Chondrocyte (in vitro differentiated cells): ENCODE data around the gene SF3B6. TPM values are rescaled to one million over a fixed set of nuclear protein-coding genes. Genes with fewer than 3 reads are reported as not detected.
A peak's percentile ranks its signal among the peaks of the same experiment; 100 is the strongest.
"Not testable (repeated sequence)": the region's sequence is repeated elsewhere in the genome, so short reads cannot be mapped to it uniquely, and the experiment has no call there.

Source experiments
- DNase-seq: peaks from one replicate; pipeline ENCODE4 v3.0.0; 2021; ENCODE audit warnings: mixed read lengths, low spot score
- H3K27ac Mint-ChIP-seq: one replicate; pipeline ENCODE4 v1.8.0; 2021; ENCODE audit warnings: mild to moderate bottlenecking, moderate library complexity, mixed read lengths; ENCODE audit not compliant: unreplicated experiment
- H3K27me3 Mint-ChIP-seq: 2 replicates; pipeline ENCODE4 v1.8.0; 2021; ENCODE audit warnings: low read depth, mixed read lengths
- H3K36me3 Mint-ChIP-seq: 2 replicates; pipeline ENCODE4 v1.8.0; 2021; ENCODE audit warnings: low read depth, mixed read lengths
- H3K4me1 Mint-ChIP-seq: 2 replicates; pipeline ENCODE4 v1.8.0; 2021; ENCODE audit warnings: low read depth, mild to moderate bottlenecking, mixed read lengths
- H3K4me3 Mint-ChIP-seq: one replicate; pipeline ENCODE4 v1.8.0; 2021; ENCODE audit warnings: mild to moderate bottlenecking, moderate library complexity, mixed read lengths; ENCODE audit not compliant: unreplicated experiment
- H3K9me3 Mint-ChIP-seq: 2 replicates; pipeline ENCODE4 v1.8.0; 2021; ENCODE audit warnings: low read depth, mixed read lengths
- total RNA-seq: library from RNA; stranded (reverse); gene quantifications from 3 replicates; pipeline ENCODE4 v1.2.1, GENCODE V29; 2021
- TF ChIP-seq, protein P1 (sequence below): fragments of 200-600 bp; sonication (generic); IDR thresholded peaks from 2 replicates; pipeline ENCODE4 v1.5.0; 2021; ENCODE audit warnings: antibody characterized with exemption, mild to moderate bottlenecking, moderate library complexity

SF3B6 gene
- total RNA-seq, 1 donor from 2014 or later, result 72.0 TPM

DNA sequence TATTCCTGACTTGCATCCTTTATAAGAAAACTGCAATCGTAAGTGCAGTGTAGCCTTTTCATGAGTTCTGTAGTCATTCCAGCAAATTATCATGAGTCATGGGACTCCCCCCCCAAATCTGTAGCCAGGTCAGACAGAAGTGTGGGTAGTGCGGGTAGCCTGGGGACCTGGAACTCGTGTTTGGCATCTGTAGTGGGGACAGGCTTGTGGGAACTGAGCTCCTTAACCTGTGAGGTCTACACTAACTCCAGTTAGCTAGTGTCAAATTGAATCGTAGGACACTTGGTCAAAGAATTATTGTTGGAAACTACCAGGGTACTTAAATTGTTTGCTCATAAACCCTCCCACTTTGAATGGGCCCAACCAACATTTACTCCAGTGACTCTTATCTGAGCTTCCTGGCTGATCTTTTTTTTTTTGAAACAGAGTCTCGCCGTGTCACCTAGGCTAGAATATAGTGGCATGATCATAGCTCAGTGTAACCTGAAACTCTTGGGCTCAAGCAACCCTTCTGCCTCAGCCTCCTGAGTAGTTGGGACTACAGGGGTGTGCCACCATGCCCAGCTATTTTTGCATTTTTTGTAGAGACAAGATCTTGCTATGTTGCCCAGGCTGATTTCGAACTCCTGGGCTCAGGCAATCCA is 34.7 kb upstream of the SF3B6 start:
- no peak overlapping the region for H3K4me3 Mint-ChIP-seq
- H3K27me3 Mint-ChIP-seq, result no peaks in the 10 kb centered on the region
- H3K36me3 Mint-ChIP-seq, result peaks cover 9% of the 10 kb centered on the region
- H3K9me3 Mint-ChIP-seq, result peaks cover 34% of the 10 kb centered on the region
- TF ChIP-seq, protein P1, sequence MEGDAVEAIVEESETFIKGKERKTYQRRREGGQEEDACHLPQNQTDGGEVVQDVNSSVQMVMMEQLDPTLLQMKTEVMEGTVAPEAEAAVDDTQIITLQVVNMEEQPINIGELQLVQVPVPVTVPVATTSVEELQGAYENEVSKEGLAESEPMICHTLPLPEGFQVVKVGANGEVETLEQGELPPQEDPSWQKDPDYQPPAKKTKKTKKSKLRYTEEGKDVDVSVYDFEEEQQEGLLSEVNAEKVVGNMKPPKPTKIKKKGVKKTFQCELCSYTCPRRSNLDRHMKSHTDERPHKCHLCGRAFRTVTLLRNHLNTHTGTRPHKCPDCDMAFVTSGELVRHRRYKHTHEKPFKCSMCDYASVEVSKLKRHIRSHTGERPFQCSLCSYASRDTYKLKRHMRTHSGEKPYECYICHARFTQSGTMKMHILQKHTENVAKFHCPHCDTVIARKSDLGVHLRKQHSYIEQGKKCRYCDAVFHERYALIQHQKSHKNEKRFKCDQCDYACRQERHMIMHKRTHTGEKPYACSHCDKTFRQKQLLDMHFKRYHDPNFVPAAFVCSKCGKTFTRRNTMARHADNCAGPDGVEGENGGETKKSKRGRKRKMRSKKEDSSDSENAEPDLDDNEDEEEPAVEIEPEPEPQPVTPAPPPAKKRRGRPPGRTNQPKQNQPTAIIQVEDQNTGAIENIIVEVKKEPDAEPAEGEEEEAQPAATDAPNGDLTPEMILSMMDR, result no peak
- DNase-seq, result no peak
- H3K4me1 Mint-ChIP-seq, result peaks cover 26% of the 10 kb centered on the region
- peak overlapping the region; percentile 94 for H3K27ac Mint-ChIP-seq

DNA sequence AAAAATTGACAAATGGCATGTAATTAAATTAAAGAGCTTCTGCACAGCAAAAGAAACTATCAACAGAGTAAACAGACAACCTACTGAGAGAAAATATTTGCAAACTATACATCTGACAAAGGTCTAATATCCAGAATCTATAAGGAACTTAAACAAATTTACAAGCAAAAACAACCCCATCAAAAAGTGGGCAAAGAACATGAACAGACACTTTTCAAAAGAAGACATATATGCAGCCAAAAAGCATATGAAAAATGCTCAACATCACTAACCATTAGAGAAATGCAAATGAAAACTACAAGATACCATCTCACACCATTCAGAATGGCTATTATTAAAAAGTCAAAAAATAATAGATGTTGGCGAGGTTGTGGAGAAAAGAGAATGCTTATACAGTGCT is 33.3 kb upstream of the SF3B6 start:
- not testable (repeated sequence) for H3K4me3 Mint-ChIP-seq, DNase-seq, H3K36me3 Mint-ChIP-seq, H3K27ac Mint-ChIP-seq, H3K27me3 Mint-ChIP-seq
- H3K9me3 Mint-ChIP-seq, result peaks cover 36% of the 10 kb centered on the region
- peaks cover 21% of the 10 kb centered on the region for H3K4me1 Mint-ChIP-seq

DNA sequence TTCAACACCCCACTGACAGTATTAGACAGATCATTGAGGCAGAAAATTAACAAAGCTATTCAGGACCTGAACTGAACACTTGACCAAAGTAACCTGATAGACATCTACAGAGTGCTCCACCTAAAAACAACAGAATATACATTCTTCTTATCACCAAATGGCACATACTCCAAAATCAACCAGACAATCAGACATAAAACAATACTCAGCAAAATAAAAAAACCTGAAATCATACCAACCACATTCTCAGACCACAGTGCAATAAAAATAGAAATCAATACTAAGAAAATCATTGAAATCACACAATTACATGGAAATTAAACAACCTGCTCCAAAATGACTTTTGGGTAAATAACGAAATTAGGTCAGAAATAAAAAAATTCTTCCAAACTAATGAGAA is 31.2 kb upstream of the SF3B6 start:
- no peak overlapping the region for H3K27ac Mint-ChIP-seq
- peaks cover 10% of the 10 kb centered on the region for H3K36me3 Mint-ChIP-seq
- no peak for DNase-seq
- no peaks in the 10 kb centered on the region for H3K27me3 Mint-ChIP-seq
- TF ChIP-seq, protein P1, result no peak
- peaks cover 18% of the 10 kb centered on the region for H3K4me1 Mint-ChIP-seq
- peaks cover 32% of the 10 kb centered on the region for H3K9me3 Mint-ChIP-seq
- no peak overlapping the region for H3K4me3 Mint-ChIP-seq

DNA sequence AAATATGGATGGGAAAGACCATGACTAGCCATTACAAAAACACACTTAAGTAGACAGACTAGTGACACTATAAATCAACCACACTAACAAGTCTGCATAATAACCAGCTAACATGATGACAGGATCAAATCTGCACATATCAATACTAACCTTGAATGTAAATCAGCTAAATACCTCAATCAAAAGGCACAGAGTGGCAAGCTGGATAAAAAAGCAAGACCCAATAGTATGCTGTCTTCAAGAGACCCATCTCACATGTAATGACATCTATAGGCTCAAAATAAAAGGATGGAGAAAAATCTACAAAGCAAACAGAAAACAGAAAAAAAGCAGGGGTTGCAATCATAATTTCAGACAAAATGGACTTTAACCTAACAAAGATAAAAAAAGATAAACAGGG is 30.7 kb upstream of the SF3B6 start:
- H3K36me3 Mint-ChIP-seq, result peaks cover 10% of the 10 kb centered on the region
- H3K27me3 Mint-ChIP-seq, result no peaks in the 10 kb centered on the region
- TF ChIP-seq, protein P1, result no peak
- DNase-seq, result no peak
- no peak overlapping the region for H3K27ac Mint-ChIP-seq
- H3K4me3 Mint-ChIP-seq, result no peak overlapping the region
- peaks cover 32% of the 10 kb centered on the region for H3K9me3 Mint-ChIP-seq
- H3K4me1 Mint-ChIP-seq, result peaks cover 15% of the 10 kb centered on the region

DNA sequence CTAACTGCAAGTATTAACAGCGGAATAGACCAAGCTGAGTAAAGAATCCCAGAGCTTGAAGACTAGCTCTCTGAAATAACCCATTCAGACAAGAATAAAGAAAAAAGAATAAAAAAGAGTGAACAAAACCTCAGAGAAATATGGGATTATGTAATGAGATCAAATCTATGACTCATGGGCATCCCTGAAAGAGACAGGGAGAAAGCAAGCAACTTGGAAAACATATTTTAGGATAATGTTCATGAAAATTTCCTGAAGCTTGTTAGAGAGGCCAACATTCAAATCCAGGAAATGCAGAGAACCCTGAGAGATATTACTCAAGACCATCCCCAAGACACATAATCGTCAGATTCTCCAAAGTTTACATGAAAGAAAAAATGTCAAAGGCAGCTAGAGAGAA is 29.7 kb upstream of the SF3B6 start:
- H3K36me3 Mint-ChIP-seq, result peaks cover 10% of the 10 kb centered on the region
- no peak overlapping the region for H3K4me3 Mint-ChIP-seq
- no peaks in the 10 kb centered on the region for H3K27me3 Mint-ChIP-seq
- no peak for DNase-seq
- H3K9me3 Mint-ChIP-seq, result peaks cover 32% of the 10 kb centered on the region
- TF ChIP-seq, protein P1, result no peak
- peaks cover 5% of the 10 kb centered on the region for H3K4me1 Mint-ChIP-seq
- H3K27ac Mint-ChIP-seq, result no peak overlapping the region

DNA sequence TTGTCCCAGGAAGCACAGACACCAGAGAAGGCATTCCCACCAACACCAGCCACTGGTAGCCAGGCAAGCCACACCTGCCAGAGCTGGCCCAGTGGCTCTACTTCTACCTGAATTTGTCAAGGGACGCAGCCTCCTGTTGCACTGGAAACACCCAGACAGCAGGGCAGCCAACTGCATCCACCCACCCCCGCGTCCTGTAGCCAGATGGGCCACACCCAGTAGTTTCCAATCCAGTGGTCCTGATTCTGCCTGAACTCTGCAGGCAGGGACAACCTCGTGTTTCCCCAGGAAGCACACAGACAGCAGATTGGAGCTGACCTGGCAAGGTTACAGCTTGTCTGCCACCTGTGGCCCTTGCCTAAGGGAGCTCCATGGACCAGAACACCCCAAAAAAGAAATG is 28.8 kb upstream of the SF3B6 start:
- TF ChIP-seq, protein P1, result no peak
- Mint-ChIP-seq H3K9me3 (peaks cover 35% of the 10 kb centered on the region), H3K4me3 (no peak overlapping the region), H3K4me1 (no peaks in the 10 kb centered on the region), H3K27ac (no peak overlapping the region), H3K36me3 (peaks cover 12% of the 10 kb centered on the region), H3K27me3 (no peaks in the 10 kb centered on the region)
- no peak for DNase-seq
